ACHN (cell line): ENCODE measurements around the gene KLHL40.
A peak's percentile ranks its signal among the peaks of the same experiment; 100 is the strongest.

Experiments used
- DNase-seq: peaks from one replicate; pipeline ENCODE4 v3.0.0-alpha.2; 2015
- in situ Hi-C: cut with HindIII; loops from 2 replicates; pipeline ENCODE4 v1.10.0; 2017; ENCODE audit warnings: low sequenced_read_pairs, low pct_ligation_motif_present, low pct_unique_long_range_greater_than_20kb

KLHL40 gene, protein sequence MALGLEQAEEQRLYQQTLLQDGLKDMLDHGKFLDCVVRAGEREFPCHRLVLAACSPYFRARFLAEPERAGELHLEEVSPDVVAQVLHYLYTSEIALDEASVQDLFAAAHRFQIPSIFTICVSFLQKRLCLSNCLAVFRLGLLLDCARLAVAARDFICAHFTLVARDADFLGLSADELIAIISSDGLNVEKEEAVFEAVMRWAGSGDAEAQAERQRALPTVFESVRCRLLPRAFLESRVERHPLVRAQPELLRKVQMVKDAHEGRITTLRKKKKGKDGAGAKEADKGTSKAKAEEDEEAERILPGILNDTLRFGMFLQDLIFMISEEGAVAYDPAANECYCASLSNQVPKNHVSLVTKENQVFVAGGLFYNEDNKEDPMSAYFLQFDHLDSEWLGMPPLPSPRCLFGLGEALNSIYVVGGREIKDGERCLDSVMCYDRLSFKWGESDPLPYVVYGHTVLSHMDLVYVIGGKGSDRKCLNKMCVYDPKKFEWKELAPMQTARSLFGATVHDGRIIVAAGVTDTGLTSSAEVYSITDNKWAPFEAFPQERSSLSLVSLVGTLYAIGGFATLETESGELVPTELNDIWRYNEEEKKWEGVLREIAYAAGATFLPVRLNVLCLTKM

DNA sequence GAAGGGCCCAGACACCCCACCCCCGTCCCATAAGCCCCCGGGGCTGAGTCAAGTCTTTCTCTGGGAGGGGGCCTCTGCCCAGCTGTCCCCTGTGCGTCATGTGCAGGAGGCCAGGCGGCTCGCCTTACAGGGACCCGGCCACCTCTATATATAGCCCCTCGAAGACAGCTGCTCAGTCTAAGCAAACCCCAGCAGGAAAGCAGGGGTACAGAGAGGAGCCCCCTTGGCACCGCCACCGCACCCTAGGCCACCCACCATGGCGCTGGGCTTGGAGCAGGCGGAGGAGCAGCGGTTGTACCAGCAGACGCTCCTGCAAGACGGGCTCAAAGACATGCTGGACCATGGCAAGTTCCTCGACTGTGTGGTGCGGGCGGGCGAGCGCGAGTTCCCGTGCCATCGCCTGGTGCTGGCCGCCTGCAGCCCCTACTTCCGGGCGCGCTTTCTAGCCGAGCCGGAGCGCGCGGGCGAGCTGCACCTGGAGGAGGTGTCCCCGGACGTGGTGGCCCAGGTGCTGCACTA, at the start of gene KLHL40:
TSS of gene KLHL40 (plus strand) at position 175 of the 519 bp plus-strand sequence. CDS start at position 257, 82 bp downstream.
- DNase-seq, result no peak
- in situ Hi-C loops, result no loop called here

DNA sequence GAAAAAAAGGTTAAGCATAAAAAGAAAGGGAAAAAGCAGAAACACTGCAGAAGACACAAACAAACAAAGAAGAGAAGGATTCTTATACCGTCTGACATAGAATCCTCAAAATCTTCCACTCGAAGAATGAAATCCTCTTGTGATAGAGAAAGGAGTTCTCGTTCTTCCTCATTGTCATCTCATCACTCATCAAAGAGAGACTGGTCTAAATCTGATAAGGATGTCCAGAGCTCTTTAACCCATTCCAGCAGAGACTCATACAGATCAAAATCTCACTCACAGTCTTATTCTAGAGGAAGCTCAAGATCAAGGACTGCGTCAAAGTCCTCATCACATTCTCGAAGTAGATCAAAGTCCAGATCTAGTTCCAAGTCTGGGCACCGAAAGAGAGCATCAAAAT, 48.3 kb upstream of the KLHL40 start:
- in situ Hi-C loops, result no loop called here
- no peak for DNase-seq

DNA sequence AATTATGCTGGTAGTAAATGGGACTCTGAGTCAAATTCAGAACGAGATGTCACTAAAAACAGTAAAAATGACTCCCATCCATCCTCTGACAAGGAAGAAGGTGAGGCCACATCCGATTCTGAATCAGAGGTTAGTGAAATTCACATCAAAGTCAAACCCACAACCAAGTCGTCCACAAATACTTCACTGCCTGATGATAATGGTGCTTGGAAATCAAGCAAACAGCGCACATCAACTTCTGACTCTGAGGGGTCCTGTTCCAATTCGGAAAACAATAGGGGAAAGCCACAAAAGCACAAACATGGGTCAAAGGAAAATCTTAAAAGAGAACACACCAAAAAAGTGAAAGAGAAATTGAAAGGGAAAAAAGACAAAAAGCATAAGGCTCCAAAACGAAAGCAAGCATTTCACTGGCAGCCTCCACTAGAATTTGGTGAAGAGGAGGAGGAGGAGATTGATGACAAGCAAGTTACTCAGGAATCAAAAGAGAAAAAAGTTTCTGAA, 46.9 kb upstream of the KLHL40 start:
- in situ Hi-C loops, result no loop called here
- DNase-seq, result no peak

- in situ Hi-C loops, result no loop called here
Observed at GRCh38 chr3:42639192-42639591, 46.1 kb upstream of the KLHL40 start.

GRCh38 chr3:42640129-42640528, 45.2 kb upstream of the KLHL40 start:
- in situ Hi-C loops, result no loop called here
- DNase-seq, result no peak

More at GRCh38 chr3:42639192-42639591, 46.1 kb upstream of the KLHL40 start:
- DNase-seq, result no peak

DNA sequence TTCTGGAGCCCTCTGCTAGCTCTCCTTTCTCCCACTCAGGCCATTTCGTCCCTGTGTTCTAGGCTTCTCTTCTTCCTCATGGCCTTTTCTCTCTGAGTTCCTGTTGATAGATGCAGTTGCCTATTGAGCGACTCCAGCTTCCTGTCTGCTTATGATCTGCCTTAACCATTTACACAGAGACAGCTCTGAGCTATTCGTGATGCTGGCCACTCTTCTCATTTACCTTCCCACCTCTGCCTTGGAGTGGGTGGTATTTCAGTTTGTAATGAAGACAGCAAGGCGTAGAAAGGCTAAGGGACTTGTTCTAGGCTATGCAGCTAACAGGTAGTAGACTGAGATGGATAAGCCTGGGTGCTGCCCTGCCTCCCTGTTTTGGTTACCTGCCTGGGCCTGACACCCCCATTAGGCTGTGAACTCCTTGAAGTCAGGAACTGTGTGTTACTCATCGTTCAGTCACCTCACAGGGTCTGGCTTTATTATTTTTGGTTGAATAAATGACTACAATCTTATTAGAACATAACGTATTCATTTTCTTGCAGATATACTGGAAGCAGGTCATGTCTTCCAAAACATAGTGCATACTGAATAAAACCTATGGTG, 44.5 kb upstream of the KLHL40 start:
- in situ Hi-C loops, result no loop called here

GRCh38 chr3:42647821-42648459, 37.4 kb upstream of the KLHL40 start:
- no peak for DNase-seq
- in situ Hi-C loops, result no loop called here

More for the DNA sequence above, 44.5 kb upstream of the KLHL40 start:
- no peak for DNase-seq

DNA sequence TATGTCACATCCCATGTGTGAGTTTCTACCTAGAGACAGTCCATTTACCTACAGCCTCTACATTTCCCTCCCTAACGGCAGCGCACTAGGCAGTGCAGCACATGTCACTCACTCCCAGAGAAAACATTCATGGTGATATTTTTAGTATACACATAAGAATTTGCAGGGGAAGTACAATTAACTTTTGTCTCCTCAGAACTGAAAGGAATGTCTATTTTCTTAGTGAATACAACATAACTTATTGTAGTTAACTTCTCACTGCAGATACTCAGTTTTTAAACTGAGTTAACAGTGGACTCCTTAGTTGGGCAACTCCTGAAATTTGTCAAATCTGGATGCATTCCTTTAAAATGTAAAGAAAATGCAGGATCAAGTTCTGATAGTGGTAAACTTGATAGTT, 36.3 kb upstream of the KLHL40 start:
- in situ Hi-C loops, result no loop called here
- DNase-seq, result no peak

DNA sequence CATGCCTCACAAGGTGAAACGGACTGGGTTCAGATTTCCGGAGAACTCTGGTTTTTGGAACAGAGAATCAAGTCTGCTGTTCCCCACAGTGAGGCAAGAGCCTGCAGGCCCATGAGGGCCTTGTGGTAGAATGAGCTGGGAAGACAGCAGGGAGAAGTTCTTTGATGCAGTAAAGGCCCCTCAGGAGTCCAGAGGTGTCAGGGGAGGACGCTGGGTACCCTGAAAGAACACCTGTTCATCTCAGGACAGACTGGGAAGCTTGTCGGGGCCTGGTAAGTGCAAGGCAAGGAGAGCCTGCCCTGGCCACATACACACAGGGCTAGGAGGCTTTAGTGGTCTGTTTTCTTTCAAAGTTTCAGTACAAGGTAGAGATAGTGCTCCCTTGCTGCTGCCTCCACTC, 35.6 kb upstream of the KLHL40 start:
- in situ Hi-C loops, result no loop called here
- DNase-seq, result no peak

DNA sequence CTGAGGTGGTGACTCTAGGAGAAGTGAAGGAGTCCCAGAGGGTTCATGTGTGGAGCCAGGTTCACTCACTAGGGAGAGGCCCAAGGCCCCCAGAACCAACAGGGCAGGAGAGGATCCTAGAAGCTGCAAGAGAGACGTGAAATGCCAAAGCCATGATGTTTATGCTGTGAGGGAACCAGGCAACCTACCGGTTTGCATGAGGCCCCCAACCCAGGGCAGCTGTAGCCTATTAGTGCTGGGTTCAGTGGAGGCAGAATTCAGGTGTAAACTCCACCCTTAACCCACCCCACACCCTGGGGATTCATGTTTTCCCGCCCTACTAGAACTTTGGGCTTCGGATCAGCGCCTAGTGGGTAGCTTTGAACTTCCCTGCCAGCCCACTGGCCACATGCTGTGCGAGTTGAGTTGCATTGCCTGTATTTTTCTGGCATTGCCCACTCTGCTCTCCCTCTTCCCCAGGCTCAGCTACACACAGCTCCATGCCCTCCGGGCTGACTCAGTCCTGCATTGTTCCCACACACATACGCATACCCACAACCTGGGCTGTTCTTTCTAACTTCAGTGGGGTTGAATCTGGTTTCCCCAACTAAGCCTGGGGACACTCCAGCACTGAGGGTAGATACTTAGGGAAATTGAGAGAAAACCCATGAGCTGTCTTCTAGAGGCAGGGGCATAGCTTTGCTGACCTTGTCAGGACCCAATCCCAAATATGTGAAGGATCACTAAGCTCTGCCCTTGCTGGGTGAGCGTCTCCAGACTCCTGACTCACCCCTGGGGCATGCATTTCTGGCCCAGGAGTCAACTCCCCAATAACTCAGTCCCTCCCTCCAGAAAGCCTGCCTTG, 33.9 kb upstream of the KLHL40 start:
- in situ Hi-C loops, result no loop called here
- peak; percentile 79 for DNase-seq

DNA sequence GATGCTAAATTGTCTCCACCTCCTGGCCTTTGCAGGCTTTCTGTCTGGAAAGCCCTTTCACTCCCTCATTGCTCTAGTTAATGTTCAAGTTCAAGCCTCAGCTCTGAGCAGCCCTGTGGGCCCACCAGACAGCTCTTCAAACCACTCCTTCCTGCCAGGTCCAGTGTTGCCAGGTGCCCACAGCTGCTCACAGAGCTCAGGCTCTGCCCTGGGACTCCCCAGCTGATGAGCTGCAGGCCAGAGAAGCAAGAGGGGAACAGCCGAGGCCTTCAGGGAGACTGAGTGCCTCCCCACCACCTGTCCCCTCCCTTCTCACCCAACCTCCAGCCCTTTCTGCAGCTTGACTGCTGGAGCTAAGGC, 33.1 kb upstream of the KLHL40 start:
- in situ Hi-C loops, result no loop called here
- DNase-seq, result peak; percentile 55

DNA sequence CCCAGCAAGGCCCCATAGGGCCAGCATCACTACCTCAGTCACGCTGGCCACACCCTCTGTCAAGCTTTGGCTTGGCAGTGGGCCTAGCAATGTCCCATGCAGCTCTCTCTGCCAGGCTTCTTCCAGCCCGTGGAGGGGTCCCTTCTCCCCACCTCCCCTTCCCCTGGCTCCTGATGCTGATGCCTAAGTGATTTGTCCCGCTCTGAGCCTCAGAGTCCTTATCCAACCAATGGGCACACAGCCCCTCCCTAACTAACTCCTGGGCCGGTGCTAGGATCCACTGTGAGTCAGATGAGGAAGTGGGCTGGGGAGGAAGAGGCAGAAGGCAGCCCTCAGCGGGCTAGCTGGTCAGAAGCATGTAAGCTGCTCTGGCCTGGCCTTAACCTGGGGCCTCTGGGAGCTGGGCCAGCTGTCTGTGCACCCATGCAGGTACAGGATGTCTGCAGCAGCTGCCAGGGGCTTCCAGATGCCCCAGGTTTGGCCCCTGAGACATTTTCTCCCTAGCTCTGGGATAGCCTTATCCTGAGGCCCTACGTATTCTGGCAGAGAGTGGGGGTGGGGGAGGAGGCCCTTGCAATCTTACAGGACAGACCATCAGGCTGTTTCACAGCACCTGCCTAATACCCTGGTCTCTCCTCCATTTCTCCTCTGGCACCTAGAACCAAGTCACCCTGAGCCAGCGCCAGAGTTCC, 32.6 kb upstream of the KLHL40 start:
- peak; percentile 89 for DNase-seq
- in situ Hi-C loops, result no loop called here

GRCh38 chr3:42653303-42653559, 32.1 kb upstream of the KLHL40 start:
- in situ Hi-C loops, result no loop called here
- DNase-seq, result no peak

- in situ Hi-C loops, result no loop called here
- peak; percentile 37 for DNase-seq
Observed at GRCh38 chr3:42653560-42654330, 31.6 kb upstream of the KLHL40 start, which contains the start of gene ZBTB47. TSS of gene ZBTB47 (plus strand) at chr3:42653697. CDS start at chr3:42658356, 4,659 bp downstream.

- DNase-seq, result peak; percentile 64
- in situ Hi-C loops, result no loop called here
Observed at GRCh38 chr3:42654331-42655201, 30.8 kb upstream of the KLHL40 start.

DNA sequence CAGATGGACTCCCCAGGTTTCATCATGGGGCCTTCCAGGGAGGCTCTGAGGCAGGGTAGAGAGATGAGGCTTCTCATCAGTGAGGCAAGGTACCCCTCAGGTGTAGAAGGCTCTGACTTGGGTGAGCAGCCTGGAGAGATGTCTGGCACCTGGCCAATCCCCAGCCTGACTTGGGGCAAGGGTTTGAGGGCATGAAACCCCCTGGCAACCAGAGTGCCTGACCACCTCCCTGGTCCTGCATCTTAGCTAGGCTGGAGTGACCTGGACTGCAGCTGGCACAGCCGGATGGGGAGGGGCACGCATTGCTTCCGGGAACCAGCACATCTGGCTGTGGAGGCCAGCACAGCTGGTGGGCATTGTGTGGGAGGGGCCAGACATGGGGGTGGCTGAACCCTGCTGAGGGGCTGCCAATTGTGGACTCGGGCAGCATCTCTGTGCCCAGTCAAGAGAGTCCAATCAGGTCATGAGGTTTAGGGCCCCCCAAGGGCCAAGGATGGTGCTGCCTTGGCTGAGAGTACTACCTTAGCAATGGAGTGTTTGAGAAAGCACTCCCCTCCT, 29.9 kb upstream of the KLHL40 start:
- in situ Hi-C loops, result no loop called here
- DNase-seq, result no peak
